Panc1 (cell line): ENCODE results near the gene AQP1.

Experiments
- CTCF ChIP-seq: fragments of 450-650 bp; IDR thresholded peaks from 2 replicates; pipeline ENCODE4 v1.5.1; 2017; ENCODE audit warnings: mild to moderate bottlenecking
- POLR2AphosphoS5 ChIP-seq: IDR thresholded peaks from 2 replicates; pipeline ENCODE4 v1.6.1; 2012; ENCODE audit warnings: mild to moderate bottlenecking, low read depth, low read length, moderate library complexity
- REST ChIP-seq, 2 experiments: IDR thresholded peaks; 2 replicates each; pipeline ENCODE4 v1.6.1; 2011 to 2012; ENCODE audit warnings: low read depth in 2 of 2, control low read depth in 1 of 2, low read length in 1 of 2, mild to moderate bottlenecking in 1 of 2, moderate library complexity in 1 of 2; ENCODE audit not compliant: insufficient read depth in 1 of 2
- SIN3A ChIP-seq: IDR thresholded peaks from 2 replicates; pipeline ENCODE4 v1.6.1; 2012; ENCODE audit warnings: low read depth, mild to moderate bottlenecking, low read length, moderate library complexity, borderline replicate concordance; ENCODE audit not compliant: insufficient read depth
- TCF7L2 ChIP-seq: IDR thresholded peaks from 2 replicates; pipeline ENCODE4 v1.6.1; 2011; ENCODE audit warnings: mild to moderate bottlenecking, low read depth, low read length, inconsistent platforms

GRCh38 chr7:30912731-30912985 lies 1.0 kb downstream of the AQP1 start:
- no peak for TF ChIP-seq CTCF
- no peak for TF ChIP-seq POLR2AphosphoS5
- no peak for TF ChIP-seq REST (IDR thresholded peaks at IDR 0.05; ENCODE audit: insufficient read depth in 1 of 2, low read depth in 2 of 2, low read length in 1 of 2)
- no peak for TF ChIP-seq TCF7L2
- TF ChIP-seq SIN3A, result no peak
